HG03521 (cell line): Measurements from ENCODE around the gene EHD1.

Experiments
- ATAC-seq: cut with Tn5 transposase; IDR thresholded peaks from one replicate; pipeline ENCODE4 v1.9.1; 2021; ENCODE audit warnings: mild to moderate bottlenecking, moderate library complexity; ENCODE audit not compliant: unreplicated experiment

EHD1 gene

DNA sequence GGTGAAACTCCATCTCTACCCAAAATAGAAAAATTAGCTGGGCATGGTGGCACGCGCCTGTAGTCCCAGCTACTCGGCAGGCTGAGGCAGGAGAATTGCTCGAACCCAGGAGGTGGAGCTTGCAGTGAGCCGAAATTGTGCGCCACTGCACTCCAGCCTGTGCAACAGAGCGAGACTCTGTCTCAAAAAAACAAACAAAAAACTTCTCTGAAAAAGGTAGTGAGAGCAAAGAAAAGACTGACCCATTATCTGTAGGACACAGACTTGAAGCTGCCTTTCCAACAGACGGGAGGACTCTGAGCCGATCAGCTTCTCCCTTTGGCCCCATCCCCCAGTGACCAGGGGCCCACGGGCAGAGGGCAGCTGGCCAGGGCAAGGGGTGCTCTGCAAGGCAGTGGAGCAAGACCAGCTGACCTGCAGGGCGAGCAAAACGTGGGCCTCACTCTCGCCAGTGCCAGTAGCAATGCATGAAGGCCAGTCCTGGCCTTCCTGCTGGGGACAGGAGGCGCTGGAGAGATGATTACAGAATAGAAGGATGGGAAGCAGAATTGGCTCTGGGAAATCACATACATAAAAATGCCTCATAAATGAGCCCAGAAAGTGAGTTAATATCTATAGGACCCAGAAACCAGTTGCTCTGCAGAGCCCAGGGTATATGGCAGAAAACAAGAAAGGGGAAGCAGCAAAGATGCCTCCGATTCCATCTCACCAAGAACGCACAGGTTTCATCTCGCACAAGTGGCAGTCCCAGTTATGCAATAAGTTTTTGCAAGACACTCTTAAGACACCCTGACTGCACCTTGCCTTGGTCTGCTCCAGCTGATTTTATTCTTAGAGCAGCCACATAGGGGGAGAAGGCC lies 2.8 kb downstream of the EHD1 start:
- ATAC-seq = no peak

DNA sequence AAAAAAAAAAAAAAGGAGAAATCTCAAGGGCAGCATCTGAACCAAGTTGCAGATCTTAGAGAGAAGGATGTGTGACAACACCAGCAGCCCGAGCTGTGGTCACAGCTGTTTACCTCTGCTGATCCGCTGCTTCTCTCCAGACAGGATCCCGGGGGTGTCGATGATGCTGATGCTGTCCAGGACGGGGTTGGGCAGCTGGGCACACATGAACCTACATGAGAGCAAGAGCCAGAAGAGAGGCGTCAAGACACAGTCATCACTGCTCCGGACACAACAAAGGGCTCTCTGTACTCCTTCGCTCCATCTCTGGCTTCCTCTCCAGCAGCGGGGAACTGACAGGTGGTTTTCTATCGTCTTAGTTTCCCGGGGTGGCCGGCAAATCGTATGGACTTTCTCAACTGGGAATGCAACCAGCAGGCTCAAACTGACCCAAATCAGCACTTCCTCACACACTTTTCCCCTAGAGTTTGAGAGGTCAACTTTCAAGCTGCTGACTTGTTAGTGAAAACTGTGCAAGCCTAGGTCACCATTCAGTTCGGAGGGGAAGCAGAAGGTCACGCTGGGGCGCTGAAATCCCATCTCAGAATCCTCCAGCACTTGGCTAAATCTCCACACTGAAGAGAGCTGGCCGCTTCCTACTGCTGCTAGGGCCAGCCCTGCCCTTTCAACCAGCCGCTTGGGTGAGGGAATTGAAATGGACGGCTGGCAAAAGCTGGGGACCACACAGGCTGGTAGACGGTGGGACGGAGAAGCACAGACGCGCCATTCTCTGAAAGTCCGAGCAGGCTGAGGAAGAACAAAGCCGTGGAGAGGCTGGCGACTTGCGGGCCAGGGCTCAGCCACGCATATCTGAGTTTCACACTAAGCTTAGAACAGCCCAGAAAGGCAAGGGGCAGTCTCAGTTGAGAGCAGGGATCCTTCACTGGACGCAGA lies 3.8 kb downstream of the EHD1 start:
- no peak for ATAC-seq

DNA sequence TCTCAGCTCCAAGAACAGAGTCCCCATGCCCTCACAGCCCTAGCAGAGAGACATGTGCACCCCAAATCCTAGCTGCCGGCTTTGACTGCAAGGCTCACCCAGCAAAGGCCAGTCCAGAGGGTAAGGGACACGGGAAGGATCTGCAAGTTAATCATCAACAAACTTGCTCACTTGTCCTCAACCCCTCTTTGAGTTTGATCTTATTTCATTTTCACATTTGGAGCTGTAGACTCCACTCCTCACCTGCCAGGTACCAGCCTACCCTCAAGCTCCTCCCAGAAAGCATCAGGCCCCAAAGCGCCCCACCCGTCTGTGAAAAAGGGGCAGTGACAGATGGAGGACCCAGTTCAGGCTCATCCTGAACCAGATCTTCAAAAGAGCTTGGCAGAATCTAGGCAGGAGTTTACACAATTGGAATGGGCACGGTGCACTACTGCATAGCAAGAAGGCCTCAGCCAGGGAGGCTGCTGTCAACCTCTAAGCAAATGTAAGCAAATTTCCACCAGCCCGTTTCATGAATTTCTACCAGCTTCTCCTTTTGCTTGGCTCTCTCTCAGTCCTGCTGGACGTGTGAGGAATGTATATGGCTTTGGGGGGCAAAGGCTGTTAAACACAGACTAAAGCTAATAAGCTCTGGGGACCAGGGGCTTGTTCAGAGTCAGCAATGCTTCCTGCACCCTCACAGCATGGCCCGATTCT lies 5.5 kb downstream of the EHD1 start:
- ATAC-seq = no peak

DNA sequence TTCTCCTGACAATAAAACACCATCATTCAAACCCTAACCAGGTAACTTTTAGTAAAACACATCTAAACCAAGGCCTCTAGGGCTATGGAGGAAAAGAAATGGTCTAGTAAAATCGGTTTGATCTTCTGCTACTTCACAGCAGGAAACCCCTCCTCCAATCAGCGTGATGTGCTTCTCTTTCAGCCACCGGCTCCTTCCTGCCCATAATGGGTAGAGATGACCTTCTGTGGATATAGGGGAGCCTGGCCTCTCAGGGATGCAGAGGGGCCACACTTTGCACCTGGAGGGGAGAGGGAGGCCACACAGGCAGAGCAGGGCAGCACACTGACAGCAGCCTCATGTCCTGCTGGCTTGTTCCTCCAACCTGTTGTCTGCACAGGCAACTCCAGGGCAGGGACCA lies 6.9 kb downstream of the EHD1 start:
- no peak for ATAC-seq

DNA sequence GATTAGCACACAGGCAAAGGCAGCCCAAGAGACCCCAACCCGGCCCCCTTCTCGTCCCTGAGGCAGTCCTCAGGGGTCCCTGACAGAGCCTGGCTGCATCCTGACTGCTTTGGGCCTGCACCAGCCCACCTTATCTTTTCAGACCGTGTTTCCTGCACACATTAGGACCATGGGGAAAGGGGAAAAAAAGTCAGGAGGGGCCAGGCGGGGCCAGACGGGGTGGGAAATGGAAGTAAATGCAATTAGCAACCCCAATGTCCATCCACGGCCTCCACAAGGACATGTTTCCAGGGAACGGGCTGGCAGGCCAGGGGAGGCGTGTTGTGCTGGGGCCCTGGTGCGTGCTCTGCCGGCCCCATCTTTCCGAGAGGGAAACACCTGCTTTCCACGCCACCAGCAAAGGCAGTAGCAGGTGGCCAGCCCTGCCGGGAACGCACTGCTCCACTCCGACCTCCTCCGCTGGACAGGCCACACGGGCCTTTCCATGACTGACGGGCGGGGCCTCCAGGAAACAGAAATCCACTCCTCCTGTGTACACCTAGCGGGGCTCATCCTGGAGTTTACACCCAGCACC lies 7.4 kb downstream of the EHD1 start:
- ATAC-seq = no peak

DNA sequence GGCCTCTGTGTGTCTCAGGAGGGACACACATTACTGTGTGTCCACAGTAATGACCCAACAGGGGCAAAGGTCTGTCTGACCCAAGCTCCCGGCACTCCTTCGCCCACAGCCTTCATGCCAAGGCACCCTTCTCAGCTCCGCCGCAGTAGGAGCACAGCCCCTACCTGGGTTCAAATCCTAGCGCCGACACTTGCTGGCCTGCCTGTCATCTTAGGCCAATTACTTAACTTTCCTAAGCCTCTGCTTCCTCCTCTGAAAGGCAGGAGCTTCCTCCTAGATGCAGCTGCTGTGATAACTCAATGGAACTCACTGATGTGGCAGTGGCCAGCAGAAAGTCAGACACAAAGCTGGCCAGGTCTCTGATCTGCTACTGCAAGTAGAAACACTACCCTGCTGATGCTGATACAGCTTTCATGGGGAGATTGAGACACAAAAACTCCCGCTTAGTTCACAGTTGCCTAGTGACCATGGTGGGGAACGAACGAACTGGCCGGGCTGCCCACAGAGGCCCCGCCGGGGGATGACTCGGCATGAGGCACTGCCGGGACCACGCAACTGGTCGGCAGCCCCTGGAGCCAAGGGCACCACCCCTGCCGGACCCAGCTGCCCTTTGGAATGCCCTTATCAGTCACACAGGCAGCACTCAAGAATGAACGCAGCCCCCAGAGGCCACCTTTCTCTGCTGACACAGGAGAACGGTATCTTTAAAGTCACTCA lies 8.1 kb downstream of the EHD1 start:
- ATAC-seq = no peak

DNA sequence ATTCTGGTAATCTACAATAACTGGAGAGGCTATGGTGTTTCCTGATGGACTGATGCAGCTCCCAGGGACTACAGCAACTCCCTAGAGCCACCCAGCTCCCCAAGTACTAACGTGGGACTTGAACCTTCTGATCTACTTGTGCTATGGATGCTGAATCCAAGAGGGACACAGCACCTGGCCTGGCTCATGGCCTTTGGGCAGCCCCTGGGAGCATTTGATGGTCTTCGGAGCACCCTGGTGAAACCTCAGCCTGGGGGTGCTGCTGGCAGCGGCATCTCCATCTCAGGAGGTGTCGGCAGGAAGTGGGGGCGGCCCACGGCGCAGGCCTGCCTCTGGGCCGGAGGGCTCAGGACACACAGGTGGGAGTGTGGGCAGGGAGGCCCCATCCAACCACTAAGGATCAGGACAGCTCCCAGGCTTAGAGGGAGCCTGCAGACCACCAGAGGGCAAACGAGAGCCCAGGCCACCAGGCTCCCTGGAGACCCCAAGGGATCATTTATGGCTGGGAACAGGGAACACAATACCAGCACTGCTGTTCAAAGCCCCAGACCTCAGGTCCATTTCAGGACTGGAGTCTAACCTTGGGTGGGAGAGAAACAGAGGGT lies 8.7 kb downstream of the EHD1 start:
- no peak for ATAC-seq

DNA sequence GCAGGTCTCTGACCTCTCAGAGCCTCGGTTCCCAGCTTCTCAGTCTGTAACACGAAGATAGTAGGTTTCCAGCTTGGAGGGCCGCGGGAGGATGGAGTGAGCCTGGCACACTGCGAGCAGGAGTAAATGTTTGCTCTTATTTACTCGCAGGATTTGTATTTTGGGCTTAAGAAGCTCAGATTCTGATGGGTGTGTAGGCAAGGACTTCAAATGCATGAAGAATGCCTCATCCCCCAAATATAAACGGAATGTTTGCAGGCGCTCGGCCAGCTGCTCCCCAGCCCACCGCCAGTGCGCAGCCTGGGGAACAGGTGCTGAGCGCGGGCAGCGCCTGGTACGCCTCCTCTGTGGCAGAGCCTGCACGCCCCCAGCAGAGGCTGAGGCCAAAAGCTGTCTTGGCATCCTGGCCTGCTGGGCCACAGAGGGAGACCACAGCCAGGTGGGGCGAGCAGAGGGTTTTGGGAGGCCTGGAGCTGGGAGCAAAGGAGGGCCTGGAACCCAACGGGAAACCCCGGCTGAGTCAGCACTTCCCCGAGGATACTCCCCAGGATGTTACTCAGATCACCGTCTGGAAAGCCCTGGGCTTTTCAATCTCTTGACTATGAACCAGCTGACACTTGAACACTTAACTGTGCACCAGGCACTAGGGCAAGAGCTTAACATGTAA lies 9.4 kb downstream of the EHD1 start:
- no peak for ATAC-seq

DNA sequence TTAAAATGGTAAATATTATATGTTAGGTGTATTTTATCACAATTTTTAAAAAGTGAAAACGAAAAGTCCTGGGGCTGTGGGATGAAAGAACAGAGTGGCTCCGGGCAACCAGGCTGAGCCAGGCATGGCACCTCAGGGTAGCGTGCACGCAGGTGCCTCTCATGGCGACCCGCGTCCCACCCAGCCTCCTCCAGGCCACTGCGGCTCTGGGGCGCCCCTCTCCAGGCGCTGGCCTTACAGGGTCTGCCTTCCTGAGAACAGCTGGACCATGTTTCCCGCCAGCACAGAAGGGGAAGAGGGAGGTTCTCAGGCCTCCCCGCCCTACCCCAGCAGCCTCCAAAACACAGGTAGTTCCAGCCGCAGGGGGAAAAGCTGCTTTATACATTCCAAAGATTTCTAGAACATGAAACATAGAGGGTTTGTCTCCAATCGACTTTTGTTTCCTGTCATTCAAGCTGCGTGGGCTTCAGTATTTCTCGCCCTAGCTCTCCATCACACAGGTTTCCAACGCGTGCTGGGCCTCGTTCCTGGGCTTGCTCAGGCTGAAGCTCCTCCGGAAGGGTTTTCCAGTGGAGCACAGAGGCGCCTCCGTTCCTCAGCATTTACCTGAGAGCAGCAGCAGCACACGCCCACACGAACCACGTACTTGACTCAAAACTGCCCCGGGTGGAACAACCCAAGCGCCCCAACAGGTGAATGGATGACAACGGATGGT lies 10.5 kb downstream of the EHD1 start:
- no peak for ATAC-seq

DNA sequence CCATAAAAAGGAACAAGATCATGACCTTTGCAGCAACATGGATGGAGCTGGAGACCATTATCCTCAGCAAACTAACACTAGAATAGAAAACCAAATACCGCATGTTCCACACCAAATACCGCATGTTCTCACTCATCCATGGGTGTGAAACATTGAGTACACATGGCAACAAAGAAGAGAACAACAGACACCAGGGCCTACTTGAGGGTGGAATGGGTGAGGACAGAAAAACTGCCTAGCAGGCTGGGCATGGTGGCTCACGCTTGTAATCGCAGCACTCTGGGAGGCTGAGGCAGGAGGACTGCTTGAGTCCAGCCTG lies 12.3 kb downstream of the EHD1 start:
- ATAC-seq = no peak

DNA sequence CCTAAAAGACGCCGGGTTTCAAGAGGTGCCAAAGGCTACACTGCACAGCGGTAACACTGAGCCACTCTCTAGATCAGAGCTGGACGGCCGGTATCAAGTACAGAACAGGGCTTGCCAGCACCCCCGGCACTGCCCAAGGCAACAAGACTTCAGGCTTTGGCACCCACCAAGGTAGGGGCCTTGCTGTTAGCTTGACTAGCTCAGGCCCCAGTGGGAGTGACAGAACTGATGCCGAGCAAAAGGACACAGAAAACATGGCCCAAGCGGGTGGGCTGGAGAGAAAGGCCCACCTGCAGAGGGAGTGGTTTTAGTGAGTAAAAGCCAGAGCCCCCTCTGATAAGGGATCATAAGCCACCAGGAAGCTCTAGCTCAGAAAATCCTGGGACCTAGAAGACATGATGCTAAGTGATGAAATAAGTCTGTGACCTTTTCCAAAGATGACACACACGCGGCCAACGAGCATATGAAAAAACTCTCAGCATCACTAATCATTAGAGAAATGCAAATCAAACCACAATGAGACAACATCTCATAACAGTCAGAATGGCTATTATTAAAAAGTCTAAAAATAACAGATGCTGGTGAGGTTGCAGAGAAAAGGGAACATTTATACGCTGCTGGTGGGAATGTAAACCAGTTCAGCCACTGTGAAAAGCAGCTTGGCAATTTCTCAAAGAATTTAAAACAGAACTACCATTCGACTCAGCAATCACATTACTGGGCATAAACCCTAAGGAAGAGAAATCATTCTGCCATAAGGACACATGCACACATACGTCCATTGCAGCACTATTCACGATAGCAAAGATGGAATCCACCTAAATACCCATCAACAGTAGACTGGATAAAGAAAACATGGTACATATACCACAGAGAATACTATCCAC lies 12.9 kb downstream of the EHD1 start:
- no peak for ATAC-seq

DNA sequence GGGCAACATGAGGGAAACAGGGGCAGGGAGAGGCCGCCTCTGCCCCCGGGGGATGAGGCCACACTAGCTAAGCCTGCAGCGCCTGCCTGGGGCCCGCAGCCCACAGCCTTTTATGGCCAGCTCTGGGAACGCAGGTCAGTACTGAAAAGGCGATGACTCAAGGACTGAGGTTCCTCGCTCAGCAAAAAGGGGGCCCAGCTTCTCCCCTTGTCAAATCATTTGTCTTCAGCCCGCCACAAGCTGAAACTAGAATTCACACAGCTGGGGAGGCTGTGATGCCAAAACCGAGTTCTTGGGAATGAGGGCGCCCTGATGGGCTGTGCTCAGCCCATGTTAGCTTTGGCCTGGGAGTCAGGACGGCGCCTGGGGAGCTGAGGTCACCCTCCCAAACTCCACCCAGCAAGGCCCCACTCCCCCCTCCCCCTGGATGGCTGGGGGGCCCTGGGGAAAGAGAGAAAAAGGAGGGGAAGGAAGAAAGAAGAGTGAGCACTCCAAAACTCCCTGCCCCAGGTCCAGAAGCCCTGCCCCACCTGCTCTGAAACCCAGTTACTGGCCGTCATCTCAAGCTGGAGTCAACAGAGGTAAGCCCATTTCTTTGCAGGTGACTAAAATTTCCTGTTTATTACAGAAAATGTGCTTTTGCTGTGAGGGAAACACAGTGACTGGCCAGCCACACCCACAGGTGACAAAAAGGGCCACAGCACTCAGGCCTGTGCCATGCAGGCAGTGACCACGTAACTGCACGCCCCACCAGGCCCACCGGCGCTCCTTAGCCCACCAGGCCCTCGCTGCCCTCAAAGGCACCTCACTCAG lies 13.7 kb downstream of the EHD1 start:
- no peak for ATAC-seq

DNA sequence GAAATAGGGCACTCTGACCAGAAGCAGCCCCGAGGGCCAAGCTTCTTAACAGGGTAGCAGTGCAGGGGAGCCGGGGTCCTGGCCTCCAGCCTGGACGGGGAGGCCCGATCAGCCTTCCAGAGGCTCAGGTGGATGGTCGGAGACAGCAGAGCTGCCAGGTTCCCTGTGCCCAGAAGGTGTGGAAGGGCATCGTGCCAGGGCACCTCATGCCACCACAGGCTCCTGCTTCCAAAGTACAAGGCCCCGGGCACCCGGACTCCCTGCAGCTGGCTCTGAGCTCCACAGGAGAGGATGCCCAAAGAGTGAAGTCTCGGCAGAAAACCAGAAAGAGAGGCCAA lies 14.3 kb downstream of the EHD1 start:
- no peak for ATAC-seq

DNA sequence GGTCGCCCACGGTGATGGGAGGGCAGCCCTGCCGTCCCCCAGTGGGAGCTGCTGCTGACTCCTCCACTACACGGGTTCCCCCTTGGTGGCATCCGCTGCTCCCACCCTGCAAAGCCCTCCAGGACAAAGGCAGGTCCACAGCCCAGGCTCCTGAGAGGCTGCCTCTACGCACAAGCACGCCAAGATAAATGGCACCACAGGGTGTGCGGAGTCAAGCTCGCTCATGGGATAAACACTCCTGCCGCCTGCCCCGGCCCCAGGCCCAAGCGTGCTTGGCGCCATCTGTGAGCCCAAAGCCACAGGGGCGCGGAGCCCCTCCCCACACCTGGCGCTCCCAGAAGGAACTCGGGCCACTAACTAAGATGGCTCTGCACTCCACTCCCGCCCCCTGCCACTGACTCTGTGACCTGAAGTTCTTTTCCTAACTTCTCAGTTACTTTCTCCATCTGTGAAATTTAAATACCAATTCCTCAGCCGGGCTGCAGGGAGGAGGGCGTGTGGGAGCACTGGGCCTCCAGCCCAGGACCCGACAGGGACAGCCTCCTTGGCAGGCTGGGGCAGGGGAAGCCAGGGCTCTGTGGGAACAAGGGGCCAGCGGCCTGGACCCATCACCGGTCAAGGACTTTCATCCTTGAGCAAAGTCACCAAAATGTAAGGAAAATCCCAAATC lies 14.9 kb downstream of the EHD1 start:
- ATAC-seq = no peak

DNA sequence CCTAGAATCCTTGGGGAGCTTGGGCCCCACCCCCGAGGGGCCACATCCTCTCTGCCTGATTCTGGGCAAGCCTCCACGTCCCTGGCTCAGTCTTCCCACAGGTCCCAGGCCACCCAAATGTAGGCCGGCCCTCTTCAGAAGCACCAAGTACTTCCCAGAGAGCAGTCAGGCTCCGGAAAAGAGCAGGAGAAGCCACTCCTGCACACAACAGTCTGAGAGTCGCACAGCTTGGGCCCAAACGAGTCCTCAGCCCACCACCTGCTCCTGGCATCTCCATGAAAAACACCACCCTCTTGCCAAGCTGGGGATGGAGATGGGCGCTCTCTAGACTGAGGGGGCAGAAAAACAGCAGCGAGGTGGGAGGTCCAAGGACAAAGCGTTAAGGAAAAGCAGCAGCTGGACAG lies 15.4 kb downstream of the EHD1 start:
- ATAC-seq = no peak

DNA sequence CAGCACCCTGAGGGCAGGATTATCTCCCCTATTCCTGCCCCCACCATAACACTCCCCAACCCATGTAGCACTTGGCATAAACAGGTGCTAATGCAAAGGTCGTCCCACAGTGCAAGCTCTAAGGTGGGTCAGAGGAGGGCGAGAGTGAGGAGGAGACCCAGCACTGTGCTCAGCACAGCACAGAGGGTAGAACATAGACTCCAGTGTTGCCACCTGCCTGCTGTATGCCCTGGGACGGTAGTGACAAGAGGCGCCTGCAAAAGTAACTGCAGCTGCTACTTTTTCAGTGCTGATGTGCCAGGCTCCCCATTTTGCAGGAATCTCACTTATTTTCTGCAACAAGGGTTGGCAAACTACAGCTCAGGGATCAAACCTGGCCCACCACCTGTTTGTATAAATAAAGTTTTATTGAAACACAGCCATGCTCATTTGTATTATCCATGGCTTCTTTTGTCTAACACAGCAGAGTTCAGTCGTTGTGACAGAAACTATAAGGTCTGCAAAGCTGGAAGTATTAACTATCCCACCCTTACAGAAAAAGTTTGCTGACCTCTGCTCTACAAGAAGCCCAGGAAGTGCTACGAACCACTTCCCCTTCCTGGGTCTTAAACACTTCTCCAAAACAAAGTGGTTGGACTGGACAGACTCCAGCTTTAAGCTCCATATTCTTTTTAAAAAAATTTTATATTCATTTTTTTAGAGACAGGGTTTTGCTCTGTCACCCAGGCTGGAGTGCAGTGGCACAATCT lies 17.0 kb downstream of the EHD1 start:
- no peak for ATAC-seq
